HepG2 (cell line): ENCODE results near the gene TTLL1. TPM values are rescaled to one million over a fixed set of nuclear protein-coding genes. Genes with fewer than 3 reads are reported as not detected.

ENCODE experiments used
- CENPX ChIP-seq: sonication (generic); formaldehyde crosslinking; IDR thresholded peaks from 2 replicates; pipeline ENCODE4 v1.9.0; 2021; ENCODE audit warnings: mild to moderate bottlenecking, missing genetic modification reagents, moderate library complexity
- ERF ChIP-seq: IDR thresholded peaks from 2 replicates; pipeline ENCODE4 v1.6.1; 2018; ENCODE audit warnings: missing biosample characterization, missing genetic modification reagents
- HIVEP1 ChIP-seq: sonication (generic); formaldehyde crosslinking; IDR thresholded peaks from 2 replicates; pipeline ENCODE4 v1.4.0; 2020; ENCODE audit warnings: mild to moderate bottlenecking, missing genetic modification reagents
- JDP2 ChIP-seq: sonication (generic); formaldehyde crosslinking; IDR thresholded peaks from 2 replicates; pipeline ENCODE4 v1.8.1; 2022; ENCODE audit warnings: missing genetic modification reagents, borderline replicate concordance
- PCBP2 ChIP-seq: fragments of 200-400 bp; formaldehyde crosslinking; optimal IDR thresholded peaks from 2 replicates; pipeline ENCODE3; 2018; ENCODE audit warnings: low read length, low read depth; ENCODE audit not compliant: poor library complexity, severe bottlenecking
- PHB2 ChIP-seq: fragments of 450-650 bp; IDR thresholded peaks from 2 replicates; pipeline ENCODE4 v1.6.1; 2018; ENCODE audit not compliant: partially characterized antibody
- PHF5A ChIP-seq: IDR thresholded peaks from one replicate; pipeline ENCODE4 v1.6.1; 2018; ENCODE audit warnings: low read depth, missing genetic modification reagents; ENCODE audit not compliant: unreplicated experiment
- RBFOX2 ChIP-seq: fragments of 200-400 bp; formaldehyde crosslinking; IDR thresholded peaks from 2 replicates; pipeline ENCODE4 v1.6.1; 2017; ENCODE audit warnings: low read depth, mild to moderate bottlenecking, low read length
- RBM39 ChIP-seq: fragments of 200-400 bp; formaldehyde crosslinking; IDR thresholded peaks from one replicate; pipeline ENCODE4 v1.6.1; 2018; ENCODE audit warnings: antibody characterized with exemption, mild to moderate bottlenecking, low read depth, low read length; ENCODE audit not compliant: poor library complexity, severe bottlenecking
- RFX1 ChIP-seq: fragments of 450-650 bp; IDR thresholded peaks from 2 replicates; pipeline ENCODE4 v1.6.1; 2017
- SP1 ChIP-seq, 2 experiments: fragments of 450-650 bp in 1 of 2; sonication (generic) in 1 of 2; formaldehyde crosslinking in 1 of 2; IDR thresholded peaks; 2 replicates each; pipeline versions ENCODE4 v1.4.0 to v1.6.1; 2016 to 2020; ENCODE audit warnings: missing genetic modification reagents in 1 of 2
- ZMYM2 ChIP-seq: sonication (generic); formaldehyde crosslinking; IDR thresholded peaks from 2 replicates; pipeline ENCODE4 v1.8.0; 2022; ENCODE audit warnings: mild to moderate bottlenecking, missing genetic modification reagents
- ZNF292 ChIP-seq: sonication (generic); formaldehyde crosslinking; IDR thresholded peaks from 2 replicates; pipeline ENCODE4 v1.8.1; 2022; ENCODE audit warnings: mild to moderate bottlenecking, low read depth, missing genetic modification reagents, borderline replicate concordance
- ZNF333 ChIP-seq: sonication (generic); formaldehyde crosslinking; IDR thresholded peaks from 2 replicates; pipeline ENCODE4 v1.4.0; 2020; ENCODE audit warnings: mild to moderate bottlenecking, missing genetic modification reagents, borderline replicate concordance
- ZNF564 ChIP-seq: sonication (generic); formaldehyde crosslinking; IDR thresholded peaks from 2 replicates; pipeline ENCODE4 v1.8.1; 2023; ENCODE audit warnings: mild to moderate bottlenecking, missing genetic modification reagents
- polyA plus RNA-seq, 8 experiments: library from polyadenylated mRNA; depleted of rRNA in 3 of 8; stranded (reverse) in 7 of 8; unstranded in 1 of 8; fragments of >200 nt; fragmentation: Illumina TruSeq in 4 of 8; extraction: Trizol in 4 of 8; gene quantifications; 2 replicates each; pipeline versions ENCODE4 v1.2.1 to v1.2.3, GENCODE V29; 2011 to 2016; ENCODE audit warnings: low read depth in 4 of 8, missing spikeins in 1 of 8, mixed read lengths in 1 of 8; ENCODE audit not compliant: insufficient read depth in 1 of 8
- total RNA-seq, 5 experiments: library from RNA; depleted of rRNA; stranded (reverse); fragments of >200 nt; fragmentation: Illumina TruSeq; extraction: Trizol; gene quantifications; 2 replicates each; pipeline ENCODE4 v1.2.3, GENCODE V29; 2016; ENCODE audit warnings: low read depth in 1 of 5
- TF ChIP-seq, protein P1 (sequence below), 2 experiments: sonication (generic) in 1 of 2; formaldehyde crosslinking in 1 of 2; IDR thresholded peaks; 2 replicates each; pipeline versions ENCODE4 v1.4.0 to v1.6.1; 2016 to 2020; ENCODE audit warnings: borderline replicate concordance in 1 of 2, low read depth in 1 of 2, mild to moderate bottlenecking in 1 of 2, missing genetic modification reagents in 1 of 2
- TF ChIP-seq, protein P2 (sequence below): IDR thresholded peaks from 2 replicates; pipeline ENCODE4 v1.6.1; 2016; ENCODE audit warnings: low read depth, control low read depth
- TF ChIP-seq, protein P3 (sequence below): sonication (generic); formaldehyde crosslinking; IDR thresholded peaks from 2 replicates; pipeline ENCODE4 v1.5.1; 2020; ENCODE audit warnings: mild to moderate bottlenecking, missing genetic modification reagents, moderate library complexity
- TF ChIP-seq, protein P4 (sequence below): IDR thresholded peaks from 2 replicates; pipeline ENCODE4 v1.6.1; 2016; ENCODE audit warnings: low read depth
- TF ChIP-seq, protein P5 (sequence below): IDR thresholded peaks from 2 replicates; pipeline ENCODE4 v1.6.1; 2016; ENCODE audit warnings: mild to moderate bottlenecking, missing biosample characterization, missing genetic modification reagents

Gene TTLL1
- total and polyA plus RNA-seq, 2 of the 13 experiments (the other 11 are each of a cell fraction or from before 2014, with no cell fraction given): 1.6 to 5.3 TPM

DNA sequence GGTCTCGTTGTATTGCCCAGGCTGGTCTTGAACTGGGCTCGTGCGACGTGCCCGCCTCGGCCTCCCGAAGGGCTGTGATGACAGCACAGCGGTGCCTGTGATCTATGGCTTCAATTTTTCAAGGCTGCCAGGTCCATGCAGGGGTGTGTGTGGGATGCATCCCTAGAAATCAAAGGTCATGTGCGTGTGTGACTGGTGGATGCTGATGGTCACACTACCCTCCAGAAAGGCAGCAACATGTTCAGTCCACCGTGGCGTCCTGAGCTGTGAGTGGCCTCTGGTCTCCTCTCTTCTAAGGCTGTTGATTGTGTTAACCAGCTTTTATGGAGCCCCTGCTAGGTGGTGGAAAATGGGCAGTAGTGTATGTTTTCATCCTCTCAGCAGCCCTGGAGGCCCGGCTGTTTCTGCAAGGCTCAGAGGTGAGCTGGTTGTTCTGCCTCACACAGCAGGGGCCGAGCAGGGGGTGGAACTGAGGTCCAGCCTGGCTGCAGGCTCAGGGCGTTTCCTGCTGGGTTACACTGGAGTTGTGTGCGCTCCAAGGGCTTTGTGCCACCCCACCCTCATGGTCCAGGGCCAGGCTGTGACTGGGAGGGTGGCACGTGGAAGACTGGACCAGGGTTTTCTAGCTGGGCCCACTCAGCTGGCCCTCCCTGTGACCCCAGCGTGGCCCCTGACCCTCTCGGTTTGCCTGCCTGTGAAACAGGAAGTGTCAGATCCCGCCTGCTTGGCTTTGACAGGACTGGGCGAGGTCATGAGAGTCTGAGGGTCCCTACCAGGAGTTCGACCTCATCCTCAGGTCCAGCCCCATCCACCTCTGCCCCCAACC, 29.0 kb upstream of the TTLL1 start (continued):
- TF ChIP-seq PHF5A (no peak), PHB2 (no peak), RFX1 (no peak), RBM39 (no peak), ERF (no peak), HIVEP1 (0 out of 2 replicates have a peak, but pooled peaks have one; percentile 19), ZMYM2 (no peak), ZNF333 (0 out of 2 replicates have a peak, but pooled peaks have one; percentile 13), ZNF564 (CRISPR knock-in tag) (no peak), RBFOX2 (no peak), SP1 (IDR thresholded peaks at IDR 0.05) (no peak), SP1 (CRISPR knock-in tag; IDR thresholded peaks at IDR 0.05) (no peak), PCBP2 (no peak), CENPX (CRISPR knock-in tag) (no peak), JDP2 (CRISPR knock-in tag) (no peak), ZNF292 (0 out of 2 replicates have a peak, but pooled peaks have one; percentile 17)
- TF ChIP-seq, protein P1, sequence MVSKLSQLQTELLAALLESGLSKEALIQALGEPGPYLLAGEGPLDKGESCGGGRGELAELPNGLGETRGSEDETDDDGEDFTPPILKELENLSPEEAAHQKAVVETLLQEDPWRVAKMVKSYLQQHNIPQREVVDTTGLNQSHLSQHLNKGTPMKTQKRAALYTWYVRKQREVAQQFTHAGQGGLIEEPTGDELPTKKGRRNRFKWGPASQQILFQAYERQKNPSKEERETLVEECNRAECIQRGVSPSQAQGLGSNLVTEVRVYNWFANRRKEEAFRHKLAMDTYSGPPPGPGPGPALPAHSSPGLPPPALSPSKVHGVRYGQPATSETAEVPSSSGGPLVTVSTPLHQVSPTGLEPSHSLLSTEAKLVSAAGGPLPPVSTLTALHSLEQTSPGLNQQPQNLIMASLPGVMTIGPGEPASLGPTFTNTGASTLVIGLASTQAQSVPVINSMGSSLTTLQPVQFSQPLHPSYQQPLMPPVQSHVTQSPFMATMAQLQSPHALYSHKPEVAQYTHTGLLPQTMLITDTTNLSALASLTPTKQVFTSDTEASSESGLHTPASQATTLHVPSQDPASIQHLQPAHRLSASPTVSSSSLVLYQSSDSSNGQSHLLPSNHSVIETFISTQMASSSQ (IDR thresholded peaks at IDR 0.05; ENCODE audit: low read depth): no peak
- TF ChIP-seq, protein P1 (CRISPR knock-in tag; IDR thresholded peaks at IDR 0.05; ENCODE audit: borderline replicate concordance): no peak
- TF ChIP-seq, protein P2, sequence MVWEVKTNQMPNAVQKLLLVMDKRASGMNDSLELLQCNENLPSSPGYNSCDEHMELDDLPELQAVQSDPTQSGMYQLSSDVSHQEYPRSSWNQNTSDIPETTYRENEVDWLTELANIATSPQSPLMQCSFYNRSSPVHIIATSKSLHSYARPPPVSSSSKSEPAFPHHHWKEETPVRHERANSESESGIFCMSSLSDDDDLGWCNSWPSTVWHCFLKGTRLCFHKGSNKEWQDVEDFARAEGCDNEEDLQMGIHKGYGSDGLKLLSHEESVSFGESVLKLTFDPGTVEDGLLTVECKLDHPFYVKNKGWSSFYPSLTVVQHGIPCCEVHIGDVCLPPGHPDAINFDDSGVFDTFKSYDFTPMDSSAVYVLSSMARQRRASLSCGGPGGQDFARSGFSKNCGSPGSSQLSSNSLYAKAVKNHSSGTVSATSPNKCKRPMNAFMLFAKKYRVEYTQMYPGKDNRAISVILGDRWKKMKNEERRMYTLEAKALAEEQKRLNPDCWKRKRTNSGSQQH (CRISPR knock-in tag): no peak
- TF ChIP-seq, protein P3, sequence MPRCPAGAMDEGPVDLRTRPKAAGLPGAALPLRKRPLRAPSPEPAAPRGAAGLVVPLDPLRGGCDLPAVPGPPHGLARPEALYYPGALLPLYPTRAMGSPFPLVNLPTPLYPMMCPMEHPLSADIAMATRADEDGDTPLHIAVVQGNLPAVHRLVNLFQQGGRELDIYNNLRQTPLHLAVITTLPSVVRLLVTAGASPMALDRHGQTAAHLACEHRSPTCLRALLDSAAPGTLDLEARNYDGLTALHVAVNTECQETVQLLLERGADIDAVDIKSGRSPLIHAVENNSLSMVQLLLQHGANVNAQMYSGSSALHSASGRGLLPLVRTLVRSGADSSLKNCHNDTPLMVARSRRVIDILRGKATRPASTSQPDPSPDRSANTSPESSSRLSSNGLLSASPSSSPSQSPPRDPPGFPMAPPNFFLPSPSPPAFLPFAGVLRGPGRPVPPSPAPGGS: no peak
- TF ChIP-seq, protein P4, sequence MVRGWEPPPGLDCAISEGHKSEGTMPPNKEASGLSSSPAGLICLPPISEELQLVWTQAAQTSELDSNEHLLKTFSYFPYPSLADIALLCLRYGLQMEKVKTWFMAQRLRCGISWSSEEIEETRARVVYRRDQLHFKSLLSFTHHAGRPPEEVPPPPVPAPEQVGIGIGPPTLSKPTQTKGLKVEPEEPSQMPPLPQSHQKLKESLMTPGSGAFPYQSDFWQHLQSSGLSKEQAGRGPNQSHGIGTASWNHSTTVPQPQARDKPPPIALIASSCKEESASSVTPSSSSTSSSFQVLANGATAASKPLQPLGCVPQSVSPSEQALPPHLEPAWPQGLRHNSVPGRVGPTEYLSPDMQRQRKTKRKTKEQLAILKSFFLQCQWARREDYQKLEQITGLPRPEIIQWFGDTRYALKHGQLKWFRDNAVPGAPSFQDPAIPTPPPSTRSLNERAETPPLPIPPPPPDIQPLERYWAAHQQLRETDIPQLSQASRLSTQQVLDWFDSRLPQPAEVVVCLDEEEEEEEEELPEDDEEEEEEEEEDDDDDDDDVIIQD (CRISPR knock-in tag): no peak
- TF ChIP-seq, protein P5, sequence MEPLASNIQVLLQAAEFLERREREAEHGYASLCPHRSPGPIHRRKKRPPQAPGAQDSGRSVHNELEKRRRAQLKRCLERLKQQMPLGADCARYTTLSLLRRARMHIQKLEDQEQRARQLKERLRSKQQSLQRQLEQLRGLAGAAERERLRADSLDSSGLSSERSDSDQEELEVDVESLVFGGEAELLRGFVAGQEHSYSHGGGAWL (CRISPR knock-in tag): no peak
